Erythroblast (primary cell): Measurements from ENCODE around the gene FOXP1.

Experiments
- GATA1 ChIP-seq: IDR thresholded peaks from 2 replicates; pipeline ENCODE4 v1.6.1; 2011; ENCODE audit warnings: low read depth, mild to moderate bottlenecking, control low read depth, low read length, moderate library complexity
- POLR2A ChIP-seq: IDR thresholded peaks from 2 replicates; pipeline ENCODE4 v1.6.1; 2011; ENCODE audit warnings: mild to moderate bottlenecking, low read length

DNA sequence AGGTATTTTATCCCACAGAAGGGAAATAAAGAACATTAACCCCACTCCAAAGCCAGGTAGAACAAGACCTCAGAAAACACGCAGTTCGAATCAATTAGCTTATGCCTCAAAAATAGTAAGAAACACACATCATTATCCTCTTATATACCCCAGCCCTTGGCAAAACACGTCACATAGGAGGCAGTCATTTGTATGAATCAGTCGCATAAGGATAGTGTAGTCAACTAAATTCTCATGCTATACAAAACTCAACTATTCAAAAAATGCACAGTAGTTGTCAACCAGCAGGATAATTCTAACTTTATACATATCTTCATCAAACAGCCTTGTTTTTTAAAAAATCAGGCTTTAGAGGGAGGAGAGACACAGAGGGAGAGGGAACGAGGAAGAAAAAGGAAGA is 298.4 kb downstream of the FOXP1 start:
- TF ChIP-seq POLR2A (no peak), GATA1 (no peak)
